Liver (tissue), 3 donors: ENCODE data around the gene CROCC2.

Experiments
- FOXA1 ChIP-seq: IDR thresholded peaks from 2 replicates; pipeline ENCODE4 v1.6.1; 2016; ENCODE audit warnings: antibody characterized with exemption
- GABPA ChIP-seq, 2 donors: IDR thresholded peaks in 1 of 2; conservative IDR thresholded peaks in 1 of 2; 2 replicates each; pipeline ENCODE4 v1.6.1; 2016; ENCODE audit warnings: antibody characterized with exemption in 2 of 2, mild to moderate bottlenecking in 1 of 2, moderate library complexity in 1 of 2
- JUND ChIP-seq, 2 donors: IDR thresholded peaks; 2 replicates each; pipeline ENCODE4 v1.6.1; 2016; ENCODE audit warnings: antibody characterized with exemption in 2 of 2
- MAX ChIP-seq: IDR thresholded peaks from 2 replicates; pipeline ENCODE4 v1.6.1; 2016; ENCODE audit warnings: antibody characterized with exemption
- RAD21 ChIP-seq, 2 donors: IDR thresholded peaks; 2 replicates each; pipeline ENCODE4 v1.6.1; 2016; ENCODE audit warnings: antibody characterized with exemption in 2 of 2, mild to moderate bottlenecking in 2 of 2
- TF ChIP-seq, protein P1 (sequence below): fragments of 150-350 bp; IDR thresholded peaks from 2 replicates; pipeline ENCODE4 v1.5.1; 2017; ENCODE audit warnings: improper control_type of control experiment, low read depth, low read length; ENCODE audit not compliant: missing input control
- TF ChIP-seq, protein P2 (sequence below): IDR thresholded peaks from 2 replicates; pipeline ENCODE4 v1.6.1; 2016; ENCODE audit warnings: antibody characterized with exemption, mild to moderate bottlenecking
- donor health status: healthy.
- donor health status: healthy.

DNA sequence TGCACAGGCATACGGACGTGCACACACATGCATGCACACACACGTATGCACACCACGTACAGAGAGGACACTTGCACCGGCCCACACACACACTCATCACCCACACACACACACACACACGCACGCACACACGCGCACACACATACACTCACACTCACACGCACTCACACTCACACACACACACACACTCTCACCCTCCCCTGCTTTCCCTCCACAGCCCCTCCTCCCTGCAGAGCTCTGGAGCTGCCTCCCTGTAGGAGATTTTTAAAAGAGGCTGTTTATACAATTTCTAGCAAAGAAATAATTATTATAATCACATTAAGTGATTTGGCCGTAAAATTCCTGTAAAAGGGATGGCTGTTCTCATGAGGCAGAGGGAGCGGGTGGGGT lies 55.8 kb downstream of the CROCC2 start:
- TF ChIP-seq, protein P1, sequence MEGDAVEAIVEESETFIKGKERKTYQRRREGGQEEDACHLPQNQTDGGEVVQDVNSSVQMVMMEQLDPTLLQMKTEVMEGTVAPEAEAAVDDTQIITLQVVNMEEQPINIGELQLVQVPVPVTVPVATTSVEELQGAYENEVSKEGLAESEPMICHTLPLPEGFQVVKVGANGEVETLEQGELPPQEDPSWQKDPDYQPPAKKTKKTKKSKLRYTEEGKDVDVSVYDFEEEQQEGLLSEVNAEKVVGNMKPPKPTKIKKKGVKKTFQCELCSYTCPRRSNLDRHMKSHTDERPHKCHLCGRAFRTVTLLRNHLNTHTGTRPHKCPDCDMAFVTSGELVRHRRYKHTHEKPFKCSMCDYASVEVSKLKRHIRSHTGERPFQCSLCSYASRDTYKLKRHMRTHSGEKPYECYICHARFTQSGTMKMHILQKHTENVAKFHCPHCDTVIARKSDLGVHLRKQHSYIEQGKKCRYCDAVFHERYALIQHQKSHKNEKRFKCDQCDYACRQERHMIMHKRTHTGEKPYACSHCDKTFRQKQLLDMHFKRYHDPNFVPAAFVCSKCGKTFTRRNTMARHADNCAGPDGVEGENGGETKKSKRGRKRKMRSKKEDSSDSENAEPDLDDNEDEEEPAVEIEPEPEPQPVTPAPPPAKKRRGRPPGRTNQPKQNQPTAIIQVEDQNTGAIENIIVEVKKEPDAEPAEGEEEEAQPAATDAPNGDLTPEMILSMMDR: no peak
- no peak for TF ChIP-seq RAD21 (IDR thresholded peaks at IDR 0.05)
- TF ChIP-seq JUND (IDR thresholded peaks at IDR 0.05): no peak
- no peak for TF ChIP-seq GABPA (IDR thresholded peaks at IDR 0.05 in 1 of 2, conservative IDR thresholded peaks at IDR 0.05 in 1 of 2)
- TF ChIP-seq, protein P2, sequence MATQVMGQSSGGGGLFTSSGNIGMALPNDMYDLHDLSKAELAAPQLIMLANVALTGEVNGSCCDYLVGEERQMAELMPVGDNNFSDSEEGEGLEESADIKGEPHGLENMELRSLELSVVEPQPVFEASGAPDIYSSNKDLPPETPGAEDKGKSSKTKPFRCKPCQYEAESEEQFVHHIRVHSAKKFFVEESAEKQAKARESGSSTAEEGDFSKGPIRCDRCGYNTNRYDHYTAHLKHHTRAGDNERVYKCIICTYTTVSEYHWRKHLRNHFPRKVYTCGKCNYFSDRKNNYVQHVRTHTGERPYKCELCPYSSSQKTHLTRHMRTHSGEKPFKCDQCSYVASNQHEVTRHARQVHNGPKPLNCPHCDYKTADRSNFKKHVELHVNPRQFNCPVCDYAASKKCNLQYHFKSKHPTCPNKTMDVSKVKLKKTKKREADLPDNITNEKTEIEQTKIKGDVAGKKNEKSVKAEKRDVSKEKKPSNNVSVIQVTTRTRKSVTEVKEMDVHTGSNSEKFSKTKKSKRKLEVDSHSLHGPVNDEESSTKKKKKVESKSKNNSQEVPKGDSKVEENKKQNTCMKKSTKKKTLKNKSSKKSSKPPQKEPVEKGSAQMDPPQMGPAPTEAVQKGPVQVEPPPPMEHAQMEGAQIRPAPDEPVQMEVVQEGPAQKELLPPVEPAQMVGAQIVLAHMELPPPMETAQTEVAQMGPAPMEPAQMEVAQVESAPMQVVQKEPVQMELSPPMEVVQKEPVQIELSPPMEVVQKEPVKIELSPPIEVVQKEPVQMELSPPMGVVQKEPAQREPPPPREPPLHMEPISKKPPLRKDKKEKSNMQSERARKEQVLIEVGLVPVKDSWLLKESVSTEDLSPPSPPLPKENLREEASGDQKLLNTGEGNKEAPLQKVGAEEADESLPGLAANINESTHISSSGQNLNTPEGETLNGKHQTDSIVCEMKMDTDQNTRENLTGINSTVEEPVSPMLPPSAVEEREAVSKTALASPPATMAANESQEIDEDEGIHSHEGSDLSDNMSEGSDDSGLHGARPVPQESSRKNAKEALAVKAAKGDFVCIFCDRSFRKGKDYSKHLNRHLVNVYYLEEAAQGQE: no peak
- no peak for TF ChIP-seq FOXA1
- TF ChIP-seq MAX: no peak
